HepG2 (cell line): Measurements from ENCODE around the gene WSB2.

Experiments
- CTCF ChIP-seq: sonication (generic); formaldehyde crosslinking; IDR thresholded peaks from 2 replicates; pipeline ENCODE4 v1.5.0; 2020; ENCODE audit warnings: mild to moderate bottlenecking, missing genetic modification reagents, moderate library complexity
- DZIP1 ChIP-seq: sonication (generic); formaldehyde crosslinking; IDR thresholded peaks from 2 replicates; pipeline ENCODE4 v1.5.0; 2020; ENCODE audit warnings: mild to moderate bottlenecking, missing genetic modification reagents
- FOXJ3 ChIP-seq: sonication (generic); formaldehyde crosslinking; IDR thresholded peaks from 2 replicates; pipeline ENCODE4 v1.4.0; 2020; ENCODE audit warnings: missing genetic modification reagents, mild to moderate bottlenecking, borderline replicate concordance
- NCOR1 ChIP-seq: fragments of 200-600 bp; sonication (generic); IDR thresholded peaks from 2 replicates; pipeline ENCODE4 v1.7.0; 2017; ENCODE audit warnings: antibody characterized with exemption, low read length, borderline replicate concordance
- PHF20 ChIP-seq: sonication (generic); formaldehyde crosslinking; IDR thresholded peaks from 2 replicates; pipeline ENCODE4 v1.5.0; 2020; ENCODE audit warnings: mild to moderate bottlenecking, missing genetic modification reagents
- RFXANK ChIP-seq: IDR thresholded peaks from 2 replicates; pipeline ENCODE4 v1.6.1; 2016
- ZNF331 ChIP-seq: sonication (generic); formaldehyde crosslinking; IDR thresholded peaks from 2 replicates; pipeline ENCODE4 v1.4.0; 2020; ENCODE audit warnings: missing genetic modification reagents
- ZNF776 ChIP-seq: sonication (generic); formaldehyde crosslinking; IDR thresholded peaks from 2 replicates; pipeline ENCODE4 v1.4.0; 2020; ENCODE audit warnings: mild to moderate bottlenecking, missing genetic modification reagents
- TF ChIP-seq, protein P1 (sequence below): sonication (generic); formaldehyde crosslinking; IDR thresholded peaks from 2 replicates; pipeline ENCODE4 v1.5.0; 2020; ENCODE audit warnings: missing genetic modification reagents, mild to moderate bottlenecking, borderline replicate concordance

DNA sequence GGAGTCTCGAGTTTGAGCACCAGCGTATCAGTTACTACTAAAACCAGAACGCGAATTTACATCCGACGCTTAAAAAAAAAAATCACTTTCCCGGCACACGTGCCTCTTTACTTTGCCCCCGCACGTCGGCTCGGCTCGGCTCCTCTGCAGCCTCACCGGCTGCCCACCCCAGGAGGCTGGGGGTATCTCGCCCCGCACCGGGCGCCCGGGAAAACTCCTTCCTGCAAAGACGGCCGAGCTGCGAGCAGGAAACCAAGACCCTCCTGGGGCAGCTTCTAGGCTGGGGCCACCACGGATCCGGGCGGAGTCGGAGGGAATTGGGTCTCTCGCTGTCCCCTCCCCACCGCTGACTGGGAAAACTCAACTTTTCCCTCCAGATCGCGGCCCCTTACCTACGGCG lies 42.2 kb upstream of the WSB2 start:
- TF ChIP-seq FOXJ3 (CRISPR knock-in tag) (no peak), ZNF776 (CRISPR knock-in tag) (no peak), CTCF (CRISPR knock-in tag) (no peak), PHF20 (CRISPR knock-in tag) (no peak), RFXANK (no peak), NCOR1 (no peak), DZIP1 (CRISPR knock-in tag) (no peak), ZNF331 (CRISPR knock-in tag) (no peak)
- TF ChIP-seq, protein P1, sequence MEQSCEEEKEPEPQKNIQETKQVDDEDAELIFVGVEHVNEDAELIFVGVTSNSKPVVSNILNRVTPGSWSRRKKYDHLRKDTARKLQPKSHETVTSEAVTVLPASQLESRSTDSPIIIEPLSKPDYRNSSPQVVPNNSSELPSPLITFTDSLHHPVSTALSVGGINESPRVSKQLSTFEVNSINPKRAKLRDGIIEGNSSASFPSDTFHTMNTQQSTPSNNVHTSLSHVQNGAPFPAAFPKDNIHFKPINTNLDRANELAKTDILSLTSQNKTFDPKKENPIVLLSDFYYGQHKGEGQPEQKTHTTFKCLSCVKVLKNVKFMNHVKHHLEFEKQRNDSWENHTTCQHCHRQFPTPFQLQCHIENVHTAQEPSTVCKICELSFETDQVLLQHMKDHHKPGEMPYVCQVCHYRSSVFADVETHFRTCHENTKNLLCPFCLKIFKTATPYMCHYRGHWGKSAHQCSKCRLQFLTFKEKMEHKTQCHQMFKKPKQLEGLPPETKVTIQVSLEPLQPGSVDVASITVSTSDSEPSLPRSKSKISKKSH (CRISPR knock-in tag) = no peak
